PC-9 (cell line): ENCODE results near the gene MTERF2. TPM values are rescaled to one million over a fixed set of nuclear protein-coding genes. Genes with fewer than 3 reads are reported as not detected.

ENCODE experiments used
- BruUV-seq: library from RNA; stranded (reverse); fragments of 400-500 nt; replicated peaks from 2 replicates; lab custom pipeline; 2021; lab: Mats Ljungman, UMichigan
- CTCF ChIA-PET: fragments of 300-600 bp; sonication (Branson Sonifier 250); formaldehyde crosslinking; loops from one replicate; lab custom pipeline; 2022; ENCODE audit warnings: antibody characterized with exemption; lab: Charles Lee
- POLR2A ChIA-PET: fragments of 300-600 bp; sonication (Branson Sonifier 250); formaldehyde crosslinking; loops from one replicate; lab custom pipeline; 2022; ENCODE audit warnings: antibody characterized with exemption; ENCODE audit not compliant: unreplicated experiment; lab: Charles Lee
- DNase-seq, 2 experiments: peaks; one replicate each; pipeline versions ENCODE4 v3.0.0 to v3.0.0-alpha.2; 2015 to 2022; ENCODE audit warnings: mixed read lengths in 1 of 2
- H2AFZ ChIP-seq: fragments of 200-600 bp; sonication (generic); 2 replicates; pipeline ENCODE4 v1.8.1; 2017; ENCODE audit warnings: antibody characterized with exemption
- H3F3A ChIP-seq: fragments of 200-600 bp; sonication (generic); 2 replicates; pipeline ENCODE4 v1.8.1; 2017; ENCODE audit warnings: antibody characterized with exemption, mild to moderate bottlenecking, low read depth; ENCODE audit not compliant: insufficient read depth
- H3K27ac ChIP-seq: fragments of 200-600 bp; sonication (generic); 2 replicates; pipeline ENCODE4 v1.6.1; 2016; ENCODE audit warnings: mixed run types
- H3K27me3 ChIP-seq: fragments of 200-600 bp; sonication (generic); 2 replicates; pipeline ENCODE4 v1.6.1; 2016; ENCODE audit warnings: low read depth, mixed run types; ENCODE audit not compliant: insufficient read depth
- H3K36me3 ChIP-seq: fragments of 200-600 bp; sonication (generic); 2 replicates; pipeline ENCODE4 v1.6.1; 2016; ENCODE audit warnings: low read depth, mixed run types
- H3K4me1 ChIP-seq: fragments of 200-600 bp; sonication (generic); replicated peaks from 2 replicates; pipeline ENCODE4 v1.6.1; 2016; ENCODE audit warnings: mixed run types; ENCODE audit not compliant: insufficient read depth
- H3K4me2 ChIP-seq: fragments of 200-600 bp; sonication (generic); 2 replicates; pipeline ENCODE4 v1.6.1; 2017; ENCODE audit warnings: mixed run types
- H3K4me3 ChIP-seq: fragments of 200-600 bp; sonication (generic); 2 replicates; pipeline ENCODE4 v1.6.1; 2016; ENCODE audit warnings: mixed run types
- H3K79me2 ChIP-seq: fragments of 200-600 bp; sonication (generic); 2 replicates; pipeline ENCODE4 v1.6.1; 2017; ENCODE audit warnings: low read depth, mixed run types
- H3K9me2 ChIP-seq: fragments of 200-600 bp; sonication (generic); 2 replicates; pipeline ENCODE4 v1.8.1; 2017; ENCODE audit warnings: mild to moderate bottlenecking; ENCODE audit not compliant: insufficient read depth
- H3K9me3 ChIP-seq: fragments of 200-600 bp; sonication (generic); 2 replicates; pipeline ENCODE4 v1.8.1; 2016; ENCODE audit warnings: low read depth; ENCODE audit not compliant: insufficient read depth
- H4K20me1 ChIP-seq: fragments of 200-600 bp; sonication (generic); 2 replicates; pipeline ENCODE4 v1.8.1; 2017; ENCODE audit not compliant: insufficient read depth
- EZH2 ChIP-seq: fragments of 200-600 bp; sonication (generic); IDR thresholded peaks from 2 replicates; pipeline ENCODE4 v1.8.0; 2017; ENCODE audit warnings: antibody characterized with exemption, low read depth
- intact Hi-C: fragments of 100-400 bp; cut with micrococcal nuclease; formaldehyde crosslinking; loops from one replicate; pipeline ENCODE4 v1.10.0; 2022; ENCODE audit not compliant: unreplicated experiment
- total RNA-seq: library from RNA; stranded (reverse); gene quantifications from 2 replicates; pipeline ENCODE4 v1.2.3, GENCODE V29; 2021
- TF ChIP-seq, protein P1 (sequence below): fragments of 200-600 bp; sonication (generic); conservative IDR thresholded peaks from 2 replicates; pipeline ENCODE4 v1.6.1; 2017; ENCODE audit warnings: mixed run types, antibody characterized with exemption, mild to moderate bottlenecking, moderate library complexity

MTERF2 gene
- total RNA-seq, 1 experiment from 2014 or later: 8.2 TPM

DNA sequence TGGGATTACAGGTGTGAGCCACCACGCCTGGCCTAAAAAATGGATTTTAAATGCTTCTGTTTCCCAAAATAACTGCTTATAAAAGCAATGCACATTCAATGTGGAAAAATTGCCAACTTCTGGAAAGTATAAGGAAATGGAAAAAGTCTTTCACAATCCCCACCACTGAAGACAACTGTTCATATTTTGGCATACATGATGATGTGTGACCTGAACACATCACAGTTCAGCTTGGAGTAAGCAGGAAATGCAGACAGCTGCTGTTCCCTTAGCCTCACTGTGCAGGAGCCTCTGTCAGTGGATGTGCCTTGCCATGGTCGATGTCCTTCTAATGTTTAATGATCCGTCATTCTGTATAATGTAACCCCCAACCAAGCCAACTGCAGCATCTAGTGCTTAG, 5.2 kb downstream of the MTERF2 start:
- BruUV-seq: no TSS peak
- DNase-seq: no peak
- H3K4me2 ChIP-seq: no peak overlapping the region
- H3K27me3 ChIP-seq: no peaks in the 10 kb centered on the region
- H3F3A ChIP-seq: 0 out of 2 replicates have a peak, but pooled peaks cover 2% of the 10 kb centered on the region
- POLR2A ChIA-PET: interaction anchor here (0.7 kb wide), 1 partner anchor 109 kb away, joined by 4 read pairs; no protein-coding TSS in a partner anchor
- H3K4me3 ChIP-seq: no peak overlapping the region
- no peaks in the 10 kb centered on the region for H3K79me2 ChIP-seq
- H3K9me2 ChIP-seq: no peaks in the 10 kb centered on the region
- H3K36me3 ChIP-seq: no peaks in the 10 kb centered on the region
- intact Hi-C loops: loop anchor here (10.0 kb wide), 1 partner anchor 113 kb away; the partner anchor contains the start of gene CRY1
- no peak for TF ChIP-seq EZH2
- TF ChIP-seq, protein P1, sequence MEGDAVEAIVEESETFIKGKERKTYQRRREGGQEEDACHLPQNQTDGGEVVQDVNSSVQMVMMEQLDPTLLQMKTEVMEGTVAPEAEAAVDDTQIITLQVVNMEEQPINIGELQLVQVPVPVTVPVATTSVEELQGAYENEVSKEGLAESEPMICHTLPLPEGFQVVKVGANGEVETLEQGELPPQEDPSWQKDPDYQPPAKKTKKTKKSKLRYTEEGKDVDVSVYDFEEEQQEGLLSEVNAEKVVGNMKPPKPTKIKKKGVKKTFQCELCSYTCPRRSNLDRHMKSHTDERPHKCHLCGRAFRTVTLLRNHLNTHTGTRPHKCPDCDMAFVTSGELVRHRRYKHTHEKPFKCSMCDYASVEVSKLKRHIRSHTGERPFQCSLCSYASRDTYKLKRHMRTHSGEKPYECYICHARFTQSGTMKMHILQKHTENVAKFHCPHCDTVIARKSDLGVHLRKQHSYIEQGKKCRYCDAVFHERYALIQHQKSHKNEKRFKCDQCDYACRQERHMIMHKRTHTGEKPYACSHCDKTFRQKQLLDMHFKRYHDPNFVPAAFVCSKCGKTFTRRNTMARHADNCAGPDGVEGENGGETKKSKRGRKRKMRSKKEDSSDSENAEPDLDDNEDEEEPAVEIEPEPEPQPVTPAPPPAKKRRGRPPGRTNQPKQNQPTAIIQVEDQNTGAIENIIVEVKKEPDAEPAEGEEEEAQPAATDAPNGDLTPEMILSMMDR: no peak
- H3K4me1 ChIP-seq: peaks cover 7% of the 10 kb centered on the region
- CTCF ChIA-PET: no interaction called here
- H3K27ac ChIP-seq: no peak overlapping the region
- no peaks in the 10 kb centered on the region for H4K20me1 ChIP-seq
- H3K9me3 ChIP-seq: no peaks in the 10 kb centered on the region
- no peak overlapping the region for H2AFZ ChIP-seq

DNA sequence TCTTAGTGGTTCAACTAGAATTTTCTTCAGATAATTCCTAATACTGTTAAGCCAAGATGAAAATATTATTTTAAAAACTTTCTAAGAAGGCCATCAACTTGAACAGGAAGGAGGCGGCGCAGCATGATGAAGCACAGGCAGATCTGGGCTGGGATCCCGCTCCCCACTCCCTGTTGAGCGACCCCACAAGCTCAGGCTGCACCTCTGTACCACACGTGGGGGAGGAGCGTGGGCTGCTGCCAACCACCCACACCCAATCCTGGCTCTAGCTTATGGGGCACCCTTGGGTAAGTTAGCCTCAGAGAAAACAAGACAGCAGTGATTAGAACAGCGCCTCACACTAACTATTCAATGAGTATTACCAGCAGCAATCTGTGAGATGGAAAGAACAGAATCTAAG, 6.0 kb downstream of the MTERF2 start:
- peaks cover 9% of the 10 kb centered on the region for H3F3A ChIP-seq
- H3K27ac ChIP-seq: no peak overlapping the region
- H3K4me1 ChIP-seq: peaks cover 11% of the 10 kb centered on the region
- POLR2A ChIA-PET: interaction anchor here (0.6 to 0.7 kb wide), 2 partner anchors 25 to 110 kb away, joined by 3 to 4 read pairs; no protein-coding TSS in a partner anchor
- intact Hi-C loops: loop anchor here (10.0 kb wide), 1 partner anchor 114 kb away; the partner anchor contains the start of gene CRY1
- H3K36me3 ChIP-seq: no peaks in the 10 kb centered on the region
- no peaks in the 10 kb centered on the region for H3K27me3 ChIP-seq
- H2AFZ ChIP-seq: no peak overlapping the region
- CTCF ChIA-PET: interaction anchor here (0.6 kb wide), 1 partner anchor 695 kb away, joined by 3 read pairs; no protein-coding TSS in a partner anchor
- no peak overlapping the region for H3K4me2 ChIP-seq
- no peak for DNase-seq
- no TSS peak for BruUV-seq
- TF ChIP-seq EZH2: no peak
- TF ChIP-seq, protein P1: no peak
- 0 out of 2 replicates have a peak, but pooled peaks cover 5% of the 10 kb centered on the region for H4K20me1 ChIP-seq
- no peaks in the 10 kb centered on the region for H3K79me2 ChIP-seq
- H3K9me2 ChIP-seq: no peaks in the 10 kb centered on the region
- H3K4me3 ChIP-seq: no peak overlapping the region
- no peaks in the 10 kb centered on the region for H3K9me3 ChIP-seq

- H3K27ac ChIP-seq: no peak overlapping the region
- intact Hi-C loops: no loop called here
- DNase-seq: no peak
- no peaks in the 10 kb centered on the region for H3K27me3 ChIP-seq
- H3K4me2 ChIP-seq: no peak overlapping the region
- H3K79me2 ChIP-seq: no peaks in the 10 kb centered on the region
- CTCF ChIA-PET: no interaction called here
- no peaks in the 10 kb centered on the region for H3K9me2 ChIP-seq
- peaks cover 13% of the 10 kb centered on the region for H3K4me1 ChIP-seq
- H2AFZ ChIP-seq: no peak overlapping the region
- H3K4me3 ChIP-seq: no peak overlapping the region
- peaks cover 14% of the 10 kb centered on the region for H3F3A ChIP-seq
- no peak for TF ChIP-seq EZH2
- TF ChIP-seq, protein P1: no peak
- POLR2A ChIA-PET: interaction anchor here (0.6 kb wide), 1 partner anchor 20 kb away, joined by 3 read pairs; no protein-coding TSS in a partner anchor
- H3K9me3 ChIP-seq: no peaks in the 10 kb centered on the region
- BruUV-seq: no TSS peak
- 0 out of 2 replicates have a peak, but pooled peaks cover 5% of the 10 kb centered on the region for H4K20me1 ChIP-seq
- H3K36me3 ChIP-seq: no peaks in the 10 kb centered on the region
These were observed 8.7 kb downstream of the MTERF2 start for GRCh38 chr12:106978035-106978800.
